SU-DHL-6 (cell line): ENCODE results near the gene MREG.

Experiments used
- H2AFZ ChIP-seq: fragments of 200-600 bp; sonication (generic); 2 replicates; pipeline ENCODE4 v1.6.1; 2014; ENCODE audit warnings: low read depth, mild to moderate bottlenecking, moderate library complexity, mixed read lengths, antibody characterized with exemption, low read length; ENCODE audit not compliant: severe bottlenecking
- H3F3A ChIP-seq: fragments of 200-600 bp; shearing (Covaris generic); 2 replicates; pipeline ENCODE4 v1.6.0; 2016; ENCODE audit warnings: antibody characterized with exemption, mild to moderate bottlenecking; ENCODE audit not compliant: insufficient read depth
- H3K27ac ChIP-seq: fragments of 200-600 bp; sonication (generic); 2 replicates; pipeline ENCODE4 v1.5.1; 2016; ENCODE audit warnings: low read depth, mild to moderate bottlenecking, low read length, moderate library complexity, mixed read lengths
- H3K27me3 ChIP-seq: fragments of 200-600 bp; sonication (generic), shearing (Covaris generic); 2 replicates; pipeline ENCODE4 v1.6.0; 2014; ENCODE audit warnings: mild to moderate bottlenecking, low read length
- H3K36me3 ChIP-seq: fragments of 200-600 bp; sonication (generic); 2 replicates; pipeline ENCODE4 v1.6.1; 2014; ENCODE audit warnings: mild to moderate bottlenecking, low read length, mixed read lengths
- H3K4me2 ChIP-seq: fragments of 300-600, 200-600 bp; shearing (Covaris generic), sonication (generic); 2 replicates; pipeline ENCODE4 v1.6.0; 2014; ENCODE audit warnings: low read length, low read depth, mild to moderate bottlenecking; ENCODE audit not compliant: poor library complexity, severe bottlenecking
- H3K4me3 ChIP-seq: fragments of 200-600 bp; sonication (generic); 2 replicates; pipeline ENCODE4 v1.5.1; 2014; ENCODE audit warnings: antibody characterized with exemption, low read length, mild to moderate bottlenecking, mixed read lengths; ENCODE audit not compliant: insufficient read depth, poor library complexity, severe bottlenecking
- H3K79me2 ChIP-seq: fragments of 200-600 bp; sonication (generic); 2 replicates; pipeline ENCODE4 v1.6.1; 2014; ENCODE audit warnings: mild to moderate bottlenecking, low read length, moderate library complexity; ENCODE audit not compliant: insufficient read depth
- H3K9ac ChIP-seq: fragments of 200-600 bp; sonication (generic); 2 replicates; pipeline ENCODE4 v1.7.0; 2014; ENCODE audit warnings: mild to moderate bottlenecking, low read length
- H3K9me2 ChIP-seq: fragments of 200-600 bp; sonication (generic); replicated peaks from 2 replicates; pipeline ENCODE4 v1.6.1; 2014; ENCODE audit warnings: low read length; ENCODE audit not compliant: insufficient read depth
- H3K9me3 ChIP-seq: fragments of 200-600 bp; sonication (generic); 2 replicates; pipeline ENCODE4 v1.6.1; 2014; ENCODE audit warnings: low read length, mixed read lengths; ENCODE audit not compliant: insufficient read depth
- H4K20me1 ChIP-seq: fragments of 200-600 bp; sonication (generic); 2 replicates; pipeline ENCODE4 v1.6.1; 2014; ENCODE audit warnings: low read depth, mild to moderate bottlenecking, antibody characterized with exemption, low read length, moderate library complexity, mixed read lengths
- EZH2phosphoT487 ChIP-seq: fragments of 200-600 bp; sonication (generic), shearing (Covaris generic); conservative IDR thresholded peaks from 2 replicates; pipeline ENCODE4 v1.6.1; 2018; ENCODE audit warnings: mild to moderate bottlenecking, antibody characterized with exemption, low read length, moderate library complexity, mixed read lengths
- TF ChIP-seq, protein P1 (sequence below): fragments of 200-600 bp; sonication (generic); IDR thresholded peaks from one replicate; pipeline ENCODE4 v1.5.1; 2017; ENCODE audit warnings: antibody characterized with exemption, mild to moderate bottlenecking, low read length, moderate library complexity; ENCODE audit not compliant: insufficient read depth, poor library complexity, severe bottlenecking

Gene MREG

DNA sequence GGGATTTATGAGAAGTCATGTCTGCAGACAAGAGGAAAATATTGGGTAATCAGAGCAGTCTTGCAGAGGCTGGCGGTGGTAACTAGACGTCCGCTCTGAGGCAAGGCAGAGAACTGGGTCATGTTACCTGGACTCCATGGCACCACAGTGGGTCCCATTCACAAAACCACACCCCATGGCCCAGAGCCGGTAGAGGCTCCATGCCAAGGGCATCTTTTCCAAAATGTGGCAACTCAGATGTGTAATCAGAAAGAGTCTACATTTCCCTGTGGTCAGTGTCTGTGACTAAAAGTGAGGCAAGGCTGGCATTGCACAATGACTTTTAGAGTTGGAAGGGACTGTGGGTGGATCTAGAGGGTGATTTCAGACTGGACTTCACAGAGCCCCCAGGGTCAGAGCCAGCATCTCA is 113.1 kb downstream of the MREG start:
- no peaks in the 10 kb centered on the region for H3K9me2 ChIP-seq
- H3F3A ChIP-seq, result no peaks in the 10 kb centered on the region
- H2AFZ ChIP-seq, result no peak overlapping the region
- no peak overlapping the region for H3K4me2 ChIP-seq
- no peaks in the 10 kb centered on the region for H3K9me3 ChIP-seq
- TF ChIP-seq EZH2phosphoT487, result no peak
- TF ChIP-seq, protein P1, sequence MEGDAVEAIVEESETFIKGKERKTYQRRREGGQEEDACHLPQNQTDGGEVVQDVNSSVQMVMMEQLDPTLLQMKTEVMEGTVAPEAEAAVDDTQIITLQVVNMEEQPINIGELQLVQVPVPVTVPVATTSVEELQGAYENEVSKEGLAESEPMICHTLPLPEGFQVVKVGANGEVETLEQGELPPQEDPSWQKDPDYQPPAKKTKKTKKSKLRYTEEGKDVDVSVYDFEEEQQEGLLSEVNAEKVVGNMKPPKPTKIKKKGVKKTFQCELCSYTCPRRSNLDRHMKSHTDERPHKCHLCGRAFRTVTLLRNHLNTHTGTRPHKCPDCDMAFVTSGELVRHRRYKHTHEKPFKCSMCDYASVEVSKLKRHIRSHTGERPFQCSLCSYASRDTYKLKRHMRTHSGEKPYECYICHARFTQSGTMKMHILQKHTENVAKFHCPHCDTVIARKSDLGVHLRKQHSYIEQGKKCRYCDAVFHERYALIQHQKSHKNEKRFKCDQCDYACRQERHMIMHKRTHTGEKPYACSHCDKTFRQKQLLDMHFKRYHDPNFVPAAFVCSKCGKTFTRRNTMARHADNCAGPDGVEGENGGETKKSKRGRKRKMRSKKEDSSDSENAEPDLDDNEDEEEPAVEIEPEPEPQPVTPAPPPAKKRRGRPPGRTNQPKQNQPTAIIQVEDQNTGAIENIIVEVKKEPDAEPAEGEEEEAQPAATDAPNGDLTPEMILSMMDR, result no peak
- H3K79me2 ChIP-seq, result no peaks in the 10 kb centered on the region
- H3K27ac ChIP-seq, result no peak overlapping the region
- H3K27me3 ChIP-seq, result no peaks in the 10 kb centered on the region
- no peak overlapping the region for H3K4me3 ChIP-seq
- H4K20me1 ChIP-seq, result no peaks in the 10 kb centered on the region
- no peaks in the 10 kb centered on the region for H3K36me3 ChIP-seq
- H3K9ac ChIP-seq, result no peak overlapping the region

DNA sequence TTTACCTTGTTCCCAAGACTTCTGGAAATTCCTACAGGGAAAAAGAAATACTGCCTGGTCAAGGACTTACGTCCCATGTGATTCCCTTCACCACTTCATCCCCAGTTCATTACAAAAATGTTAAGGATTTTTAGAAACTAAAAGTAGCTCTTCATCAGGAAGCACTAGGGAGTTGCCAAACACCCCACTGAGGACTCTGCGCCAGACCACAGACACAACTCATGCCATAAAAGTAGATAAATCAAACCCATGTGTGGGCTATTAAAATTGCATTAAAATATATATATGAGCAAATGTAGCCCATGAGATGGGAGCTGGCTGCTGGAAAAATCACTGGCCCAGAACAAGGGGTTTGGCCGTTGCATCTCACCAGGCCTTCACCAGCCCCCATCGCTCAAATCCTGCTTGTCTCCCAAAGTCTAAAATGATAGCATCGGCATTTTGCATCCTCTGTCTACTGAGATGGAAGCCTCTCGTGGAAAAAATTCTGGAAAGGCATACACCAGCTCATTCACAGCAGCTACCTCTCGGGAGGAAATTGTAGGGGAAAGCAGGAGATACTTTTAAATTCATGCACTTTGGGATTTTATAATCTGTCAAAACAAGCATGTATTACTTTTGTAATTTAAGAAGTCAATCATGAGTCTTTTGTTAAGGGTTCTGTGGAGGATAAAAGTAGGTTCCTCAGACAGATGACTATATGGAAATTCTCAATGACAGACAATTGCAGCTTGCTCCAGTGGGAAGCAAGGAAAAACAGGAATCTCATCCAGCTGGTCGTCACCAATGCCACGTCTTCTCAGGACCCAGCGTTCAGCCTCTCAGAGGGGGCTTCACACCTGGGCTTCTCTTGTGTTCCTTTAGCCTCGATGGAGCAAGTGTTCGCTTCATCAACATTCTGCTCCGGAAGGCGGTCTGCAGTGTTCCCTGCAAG is 113.9 kb downstream of the MREG start:
- Histone ChIP-seq H2AFZ (no peak overlapping the region), H3K9ac (no peak overlapping the region), H3F3A (no peaks in the 10 kb centered on the region), H3K36me3 (no peaks in the 10 kb centered on the region), H3K9me3 (no peaks in the 10 kb centered on the region), H3K79me2 (no peaks in the 10 kb centered on the region), H3K27ac (no peak overlapping the region), H3K9me2 (no peaks in the 10 kb centered on the region), H4K20me1 (no peaks in the 10 kb centered on the region), H3K4me2 (no peak overlapping the region), H3K4me3 (no peak overlapping the region), H3K27me3 (no peaks in the 10 kb centered on the region)
- TF ChIP-seq, protein P1, result no peak
- TF ChIP-seq EZH2phosphoT487, result no peak

DNA sequence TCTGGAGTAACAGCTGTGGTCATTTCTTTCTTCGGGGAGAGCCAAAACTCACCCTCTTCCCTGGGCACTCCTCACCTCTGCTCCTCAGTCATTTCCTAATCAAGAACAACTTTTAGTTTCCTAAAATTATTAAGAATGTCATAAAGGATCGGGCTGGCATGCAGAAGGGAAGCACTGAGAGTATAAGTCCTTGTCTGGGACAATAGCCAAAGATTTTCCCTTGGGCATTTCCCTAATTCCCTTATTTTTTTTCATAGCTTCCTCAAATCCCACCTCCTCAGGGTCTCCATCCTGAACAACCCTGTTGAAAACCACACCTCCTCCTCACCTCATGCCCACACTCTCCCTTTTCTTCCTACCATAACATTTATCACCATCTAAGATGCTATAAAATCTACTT is 115.0 kb downstream of the MREG start:
- Histone ChIP-seq H4K20me1 (no peaks in the 10 kb centered on the region), H3K4me3 (no peak overlapping the region), H3K9me2 (no peaks in the 10 kb centered on the region), H3K79me2 (no peaks in the 10 kb centered on the region), H3K36me3 (no peaks in the 10 kb centered on the region), H3K4me2 (no peak overlapping the region), H3K27ac (no peak overlapping the region), H3K9me3 (no peaks in the 10 kb centered on the region), H2AFZ (no peak overlapping the region), H3F3A (no peaks in the 10 kb centered on the region), H3K9ac (no peak overlapping the region), H3K27me3 (no peaks in the 10 kb centered on the region)
- TF ChIP-seq EZH2phosphoT487, result no peak
- TF ChIP-seq, protein P1, result no peak
